ENCODE results near the gene LIN7C.

LIN7C gene

DNA sequence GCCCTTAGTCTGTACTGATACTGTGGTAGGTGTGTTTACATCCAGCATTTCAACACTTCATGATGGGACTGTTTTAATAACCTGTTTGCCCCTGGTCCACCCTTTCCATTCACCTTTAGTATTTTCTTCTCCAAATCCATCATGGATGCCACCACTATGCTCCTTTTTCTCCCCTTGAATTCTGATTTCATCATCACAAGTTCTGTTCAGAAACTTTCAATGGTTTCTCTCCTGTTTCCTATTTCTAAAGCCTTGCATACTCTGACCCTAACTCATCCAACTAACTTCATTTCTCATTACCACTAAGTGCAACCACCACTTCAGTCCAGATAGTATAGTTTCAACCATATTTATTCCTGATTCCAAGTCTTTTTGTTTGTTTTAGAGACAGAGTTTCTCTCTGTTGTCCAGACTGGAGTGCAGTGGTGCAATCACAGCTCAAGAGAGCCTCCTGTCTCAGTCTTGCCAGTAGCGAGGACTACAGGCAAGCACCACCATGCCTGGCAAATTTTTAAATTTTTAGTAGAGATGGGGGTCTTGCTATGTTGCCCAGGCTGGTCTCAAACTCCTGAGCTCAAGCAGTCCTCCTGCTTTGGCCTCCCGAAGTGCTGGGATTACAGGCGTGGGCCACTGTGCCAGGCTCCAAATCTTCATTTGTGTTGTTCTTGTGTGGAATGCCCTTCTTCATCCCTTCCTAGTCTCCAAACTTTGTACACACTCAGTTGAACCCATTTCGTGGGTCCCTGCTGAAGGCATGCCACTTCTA, 1.2 kb upstream of the LIN7C start:
- H3K36me3 ChIP-seq (ENCODE audit: control insufficient read depth, insufficient read depth, low read length, severe bottlenecking), result no peaks in the 10 kb centered on the region
- H3K9me3 ChIP-seq (ENCODE audit: control insufficient read depth, low read length), result no peaks in the 10 kb centered on the region
- peak overlapping the region; percentile 97 for H3K4me3 ChIP-seq (ENCODE audit: low read length)
- no peak for DNase-seq (ENCODE audit: low read depth)
- H3K9ac ChIP-seq (ENCODE audit: low read length), result peak overlapping the region; percentile 100
- peaks cover 31% of the 10 kb centered on the region for H3K4me1 ChIP-seq (ENCODE audit: control insufficient read depth, insufficient read depth, low read length)
- no peaks in the 10 kb centered on the region for H3K27me3 ChIP-seq (replicated peaks; ENCODE audit: control insufficient read depth, insufficient read depth, low read length)

DNA sequence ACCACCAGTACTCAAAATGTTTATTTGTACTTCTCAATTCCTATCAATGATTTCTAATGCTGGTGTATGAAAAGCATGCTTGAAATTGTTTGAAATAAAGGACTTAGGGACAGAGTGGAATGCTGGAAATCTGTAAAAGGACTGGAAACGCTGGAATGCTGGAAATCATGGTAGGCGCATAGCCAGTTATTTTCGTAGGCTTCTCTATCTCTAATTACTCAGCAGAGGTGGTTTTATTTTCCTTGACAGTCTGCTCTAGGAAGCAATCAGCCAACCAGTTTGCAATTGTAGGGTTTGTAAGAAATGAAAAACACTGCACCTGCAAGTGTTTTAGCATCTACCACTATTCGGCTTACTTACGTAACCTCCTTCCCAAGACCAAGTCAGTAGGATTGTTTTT, 788 bp downstream of the LIN7C start:
- Histone ChIP-seq H3K9me3 (ENCODE audit: control insufficient read depth, low read length) (no peaks in the 10 kb centered on the region), H3K4me1 (ENCODE audit: control insufficient read depth, insufficient read depth, low read length) (peaks cover 34% of the 10 kb centered on the region), H3K27me3 (replicated peaks; ENCODE audit: control insufficient read depth, insufficient read depth, low read length) (no peaks in the 10 kb centered on the region), H3K4me3 (ENCODE audit: low read length) (peak overlapping the region; percentile 97), H3K9ac (ENCODE audit: low read length) (peak overlapping the region; percentile 100), H3K36me3 (ENCODE audit: control insufficient read depth, insufficient read depth, low read length, severe bottlenecking) (peaks cover 7% of the 10 kb centered on the region)
- DNase-seq (ENCODE audit: low read depth), result no peak

DNA sequence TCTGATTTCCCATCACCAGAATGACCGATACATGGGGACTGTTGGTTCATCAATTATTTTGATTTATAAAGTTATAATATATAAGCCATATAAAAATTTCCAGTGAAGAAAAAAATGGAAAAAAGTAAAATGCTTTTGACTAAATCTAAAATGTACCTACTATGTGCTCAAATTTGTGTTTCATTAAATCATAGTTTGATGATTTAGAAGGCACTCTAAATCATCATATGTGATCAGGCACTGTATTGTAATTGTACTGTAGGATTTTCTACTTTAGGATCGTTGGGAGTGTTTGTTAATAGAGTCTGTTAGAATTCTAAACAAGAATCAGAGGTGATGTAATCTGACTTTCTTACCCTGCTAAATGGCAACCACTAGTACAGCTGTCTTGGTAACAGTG, 2.4 kb downstream of the LIN7C start:
- Histone ChIP-seq H3K4me1 (ENCODE audit: control insufficient read depth, insufficient read depth, low read length) (peaks cover 26% of the 10 kb centered on the region), H3K9ac (ENCODE audit: low read length) (no peak overlapping the region), H3K36me3 (ENCODE audit: control insufficient read depth, insufficient read depth, low read length, severe bottlenecking) (peaks cover 18% of the 10 kb centered on the region), H3K9me3 (ENCODE audit: control insufficient read depth, low read length) (no peaks in the 10 kb centered on the region), H3K27me3 (replicated peaks; ENCODE audit: control insufficient read depth, insufficient read depth, low read length) (no peaks in the 10 kb centered on the region), H3K4me3 (ENCODE audit: low read length) (no peak overlapping the region)
- DNase-seq (ENCODE audit: low read depth), result no peak

DNA sequence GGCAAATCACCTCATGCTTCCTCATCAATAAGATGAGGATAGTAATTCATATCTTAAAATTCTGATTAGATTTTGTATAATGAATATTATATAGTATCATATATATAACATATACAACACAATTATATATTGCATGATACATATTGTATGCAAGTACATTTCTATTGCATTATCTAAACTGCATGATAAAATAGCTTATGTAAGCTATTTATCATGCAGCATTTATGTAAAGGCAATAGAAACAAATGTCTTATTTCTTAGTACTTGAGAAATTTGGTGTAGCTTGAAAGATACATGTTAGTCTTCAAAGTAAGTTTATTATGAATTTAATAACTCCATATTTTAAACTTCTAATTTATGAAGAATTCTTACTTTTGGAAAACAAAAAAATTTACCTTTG, 5.5 kb downstream of the LIN7C start:
- H3K9me3 ChIP-seq (ENCODE audit: control insufficient read depth, low read length), result no peaks in the 10 kb centered on the region
- DNase-seq (ENCODE audit: low read depth), result no peak
- no peaks in the 10 kb centered on the region for H3K27me3 ChIP-seq (replicated peaks; ENCODE audit: control insufficient read depth, insufficient read depth, low read length)
- H3K4me3 ChIP-seq (ENCODE audit: low read length), result no peak overlapping the region
- peaks cover 35% of the 10 kb centered on the region for H3K4me1 ChIP-seq (ENCODE audit: control insufficient read depth, insufficient read depth, low read length)
- no peak overlapping the region for H3K9ac ChIP-seq (ENCODE audit: low read length)
- H3K36me3 ChIP-seq (ENCODE audit: control insufficient read depth, insufficient read depth, low read length, severe bottlenecking), result peaks cover 36% of the 10 kb centered on the region

DNA sequence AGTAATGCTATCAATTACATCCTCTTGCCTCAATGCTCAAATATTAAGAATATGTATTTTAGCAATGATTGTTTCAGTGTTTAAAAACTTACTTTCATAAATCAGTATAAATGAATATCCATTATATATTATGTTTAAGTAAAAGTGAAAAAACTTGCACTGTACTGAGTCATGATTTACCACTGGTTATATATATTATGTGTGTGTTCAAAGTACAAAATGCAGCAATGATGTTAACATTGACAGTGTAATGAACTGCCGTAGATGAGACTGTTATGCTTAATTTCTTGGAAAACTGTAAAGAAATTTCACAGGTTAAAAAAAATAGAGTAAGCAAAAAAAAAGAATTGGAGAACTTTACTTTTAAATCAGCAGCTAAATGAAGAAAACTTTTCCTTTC, 8.7 kb downstream of the LIN7C start:
- no peak overlapping the region for H3K9ac ChIP-seq (ENCODE audit: low read length)
- H3K36me3 ChIP-seq (ENCODE audit: control insufficient read depth, insufficient read depth, low read length, severe bottlenecking), result peaks cover 53% of the 10 kb centered on the region
- no peak for DNase-seq (ENCODE audit: low read depth)
- H3K4me1 ChIP-seq (ENCODE audit: control insufficient read depth, insufficient read depth, low read length), result peaks cover 27% of the 10 kb centered on the region
- no peaks in the 10 kb centered on the region for H3K27me3 ChIP-seq (replicated peaks; ENCODE audit: control insufficient read depth, insufficient read depth, low read length)
- no peak overlapping the region for H3K4me3 ChIP-seq (ENCODE audit: low read length)
- no peaks in the 10 kb centered on the region for H3K9me3 ChIP-seq (ENCODE audit: control insufficient read depth, low read length)

DNA sequence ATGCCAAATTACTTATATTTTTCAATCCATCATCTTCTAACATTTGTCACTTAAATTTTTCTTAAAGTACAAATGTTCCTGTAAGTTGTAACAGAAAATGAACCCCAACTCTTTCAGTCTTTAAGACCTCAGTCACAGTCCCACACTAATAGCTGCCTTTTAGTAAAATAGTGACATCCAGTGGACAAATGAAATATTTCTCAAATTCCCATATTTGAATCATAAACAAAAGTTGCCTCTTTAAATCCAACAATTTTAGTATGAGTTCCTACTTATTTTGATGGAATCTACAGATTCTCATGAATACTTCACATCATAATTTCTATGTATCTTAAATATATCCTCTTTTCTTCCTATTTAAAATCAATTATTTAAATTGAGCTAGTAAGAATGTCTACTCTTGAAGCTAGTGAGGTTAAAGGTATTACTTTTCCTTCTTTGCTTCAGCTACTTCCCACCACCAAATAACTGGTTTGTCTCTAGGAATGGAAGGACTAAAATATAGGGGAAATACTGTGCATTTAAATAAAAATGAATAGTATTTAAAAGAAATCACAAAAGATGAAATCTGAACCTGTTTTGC, 9.2 kb downstream of the LIN7C start:
- Histone ChIP-seq H3K9ac (ENCODE audit: low read length) (no peak overlapping the region), H3K9me3 (ENCODE audit: control insufficient read depth, low read length) (no peaks in the 10 kb centered on the region), H3K4me3 (ENCODE audit: low read length) (no peak overlapping the region), H3K27me3 (replicated peaks; ENCODE audit: control insufficient read depth, insufficient read depth, low read length) (no peaks in the 10 kb centered on the region), H3K36me3 (ENCODE audit: control insufficient read depth, insufficient read depth, low read length, severe bottlenecking) (peaks cover 56% of the 10 kb centered on the region), H3K4me1 (ENCODE audit: control insufficient read depth, insufficient read depth, low read length) (peaks cover 24% of the 10 kb centered on the region)
- DNase-seq (ENCODE audit: low read depth), result peak; percentile 71

DNA sequence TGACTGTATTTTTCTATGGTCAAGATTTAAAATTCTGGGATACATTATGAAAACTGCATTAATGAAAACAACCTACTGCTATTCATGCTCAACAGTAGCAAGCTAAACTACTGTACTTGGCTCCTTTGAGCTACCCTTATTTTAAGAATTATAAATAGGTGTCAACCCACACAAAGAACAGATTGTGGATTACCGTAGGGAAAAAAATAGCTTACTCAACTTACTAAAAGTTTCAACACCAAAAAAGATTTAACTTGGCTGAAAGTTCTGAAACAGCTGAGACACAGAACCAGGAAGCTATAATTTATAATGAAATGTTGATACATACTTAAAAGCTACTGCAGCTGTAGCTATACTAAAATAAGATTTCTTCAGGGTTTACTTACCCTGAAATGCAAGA, 10.1 kb downstream of the LIN7C start:
- Histone ChIP-seq H3K27me3 (replicated peaks; ENCODE audit: control insufficient read depth, insufficient read depth, low read length) (no peaks in the 10 kb centered on the region), H3K9me3 (ENCODE audit: control insufficient read depth, low read length) (no peaks in the 10 kb centered on the region), H3K36me3 (ENCODE audit: control insufficient read depth, insufficient read depth, low read length, severe bottlenecking) (peaks cover 65% of the 10 kb centered on the region), H3K4me1 (ENCODE audit: control insufficient read depth, insufficient read depth, low read length) (peaks cover 23% of the 10 kb centered on the region), H3K9ac (ENCODE audit: low read length) (no peak overlapping the region), H3K4me3 (ENCODE audit: low read length) (peak overlapping the region; percentile 14)
- DNase-seq (ENCODE audit: low read depth), result peak; percentile 34

- H3K9ac ChIP-seq (ENCODE audit: low read length), result no peak overlapping the region
- no peaks in the 10 kb centered on the region for H3K27me3 ChIP-seq (replicated peaks; ENCODE audit: control insufficient read depth, insufficient read depth, low read length)
- peaks cover 23% of the 10 kb centered on the region for H3K4me1 ChIP-seq (ENCODE audit: control insufficient read depth, insufficient read depth, low read length)
- no peak for DNase-seq (ENCODE audit: low read depth)
- no peaks in the 10 kb centered on the region for H3K9me3 ChIP-seq (ENCODE audit: control insufficient read depth, low read length)
- H3K4me3 ChIP-seq (ENCODE audit: low read length), result no peak overlapping the region
- peaks cover 64% of the 10 kb centered on the region for H3K36me3 ChIP-seq (ENCODE audit: control insufficient read depth, insufficient read depth, low read length, severe bottlenecking)
These were observed 10.8 kb downstream of the LIN7C start for GRCh38 chr11:27495710-27496300.

- Histone ChIP-seq H3K27me3 (replicated peaks; ENCODE audit: control insufficient read depth, insufficient read depth, low read length) (no peaks in the 10 kb centered on the region), H3K4me3 (ENCODE audit: low read length) (no peak overlapping the region), H3K9ac (ENCODE audit: low read length) (no peak overlapping the region), H3K9me3 (ENCODE audit: control insufficient read depth, low read length) (no peaks in the 10 kb centered on the region), H3K4me1 (ENCODE audit: control insufficient read depth, insufficient read depth, low read length) (no peaks in the 10 kb centered on the region), H3K36me3 (ENCODE audit: control insufficient read depth, insufficient read depth, low read length, severe bottlenecking) (peaks cover 34% of the 10 kb centered on the region)
- no peak for DNase-seq (ENCODE audit: low read depth)
These were observed 17.5 kb downstream of the LIN7C start for GRCh38 chr11:27489092-27489491.

- H3K4me1 ChIP-seq (ENCODE audit: control insufficient read depth, insufficient read depth, low read length), result no peaks in the 10 kb centered on the region
- no peaks in the 10 kb centered on the region for H3K9me3 ChIP-seq (ENCODE audit: control insufficient read depth, low read length)
- H3K36me3 ChIP-seq (ENCODE audit: control insufficient read depth, insufficient read depth, low read length, severe bottlenecking), result peaks cover 25% of the 10 kb centered on the region
- no peak for DNase-seq (ENCODE audit: low read depth)
- H3K27me3 ChIP-seq (replicated peaks; ENCODE audit: control insufficient read depth, insufficient read depth, low read length), result no peaks in the 10 kb centered on the region
- no peak overlapping the region for H3K4me3 ChIP-seq (ENCODE audit: low read length)
- no peak overlapping the region for H3K9ac ChIP-seq (ENCODE audit: low read length)
These were observed 18.9 kb downstream of the LIN7C start for GRCh38 chr11:27487706-27488105.

GRCh38 chr11:27485930-27486773, 20.4 kb downstream of the LIN7C start:
- Histone ChIP-seq H3K4me1 (ENCODE audit: control insufficient read depth, insufficient read depth, low read length) (peaks cover 4% of the 10 kb centered on the region), H3K9me3 (ENCODE audit: control insufficient read depth, low read length) (no peaks in the 10 kb centered on the region), H3K4me3 (ENCODE audit: low read length) (no peak overlapping the region), H3K27me3 (replicated peaks; ENCODE audit: control insufficient read depth, insufficient read depth, low read length) (no peaks in the 10 kb centered on the region), H3K36me3 (ENCODE audit: control insufficient read depth, insufficient read depth, low read length, severe bottlenecking) (peaks cover 11% of the 10 kb centered on the region), H3K9ac (ENCODE audit: low read length) (no peak overlapping the region)
- peak; percentile 88 for DNase-seq (ENCODE audit: low read depth)

Data from adipocyte (in vitro differentiated cells).